Choroid plexus epithelial cell (primary cell): ENCODE measurements around the gene C1QBP.

Experiments
- DNase-seq: peaks from one replicate; pipeline ENCODE4 v3.0.0-alpha.2; 2010; ENCODE audit warnings: low read depth
- H3K4me3 ChIP-seq: 2 replicates; pipeline ENCODE4 v1.5.1; 2011; ENCODE audit warnings: low read depth, mild to moderate bottlenecking, control low read depth, low read length, moderate library complexity
- CTCF ChIP-seq: conservative IDR thresholded peaks from 2 replicates; pipeline ENCODE4 v1.5.1; 2011; ENCODE audit warnings: low read depth, mild to moderate bottlenecking, control low read depth, inconsistent platforms, low read length, moderate library complexity

The C1QBP gene

GRCh38 chr17:5438716-5439445 lies at the start of gene C1QBP:
Gene C1QBP (minus strand): TSS chr17:5439155. CDS start chr17:5439073, 82 bp downstream.
- TF ChIP-seq CTCF = peak; percentile 87
- H3K4me3 ChIP-seq = peak within 1 kb of the TSS; percentile 83
- DNase-seq = peak; percentile 95

DNA sequence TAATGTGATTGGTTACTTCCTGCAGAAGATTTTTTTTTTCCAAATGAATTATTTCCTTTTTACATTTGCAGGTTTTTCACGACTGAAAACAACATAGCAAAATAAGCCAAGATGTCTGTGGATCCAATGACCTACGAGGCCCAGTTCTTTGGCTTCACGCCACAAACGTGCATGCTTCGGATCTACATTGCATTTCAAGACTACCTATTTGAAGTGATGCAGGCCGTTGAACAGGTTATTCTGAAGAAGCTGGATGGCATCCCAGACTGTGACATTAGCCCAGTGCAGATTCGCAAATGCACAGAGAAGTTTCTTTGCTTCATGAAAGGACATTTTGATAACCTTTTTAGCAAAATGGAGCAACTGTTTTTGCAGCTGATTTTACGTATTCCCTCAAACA lies 49.8 kb upstream of the C1QBP start:
- no peak for DNase-seq
- no peak overlapping the region for H3K4me3 ChIP-seq
- no peak for TF ChIP-seq CTCF

DNA sequence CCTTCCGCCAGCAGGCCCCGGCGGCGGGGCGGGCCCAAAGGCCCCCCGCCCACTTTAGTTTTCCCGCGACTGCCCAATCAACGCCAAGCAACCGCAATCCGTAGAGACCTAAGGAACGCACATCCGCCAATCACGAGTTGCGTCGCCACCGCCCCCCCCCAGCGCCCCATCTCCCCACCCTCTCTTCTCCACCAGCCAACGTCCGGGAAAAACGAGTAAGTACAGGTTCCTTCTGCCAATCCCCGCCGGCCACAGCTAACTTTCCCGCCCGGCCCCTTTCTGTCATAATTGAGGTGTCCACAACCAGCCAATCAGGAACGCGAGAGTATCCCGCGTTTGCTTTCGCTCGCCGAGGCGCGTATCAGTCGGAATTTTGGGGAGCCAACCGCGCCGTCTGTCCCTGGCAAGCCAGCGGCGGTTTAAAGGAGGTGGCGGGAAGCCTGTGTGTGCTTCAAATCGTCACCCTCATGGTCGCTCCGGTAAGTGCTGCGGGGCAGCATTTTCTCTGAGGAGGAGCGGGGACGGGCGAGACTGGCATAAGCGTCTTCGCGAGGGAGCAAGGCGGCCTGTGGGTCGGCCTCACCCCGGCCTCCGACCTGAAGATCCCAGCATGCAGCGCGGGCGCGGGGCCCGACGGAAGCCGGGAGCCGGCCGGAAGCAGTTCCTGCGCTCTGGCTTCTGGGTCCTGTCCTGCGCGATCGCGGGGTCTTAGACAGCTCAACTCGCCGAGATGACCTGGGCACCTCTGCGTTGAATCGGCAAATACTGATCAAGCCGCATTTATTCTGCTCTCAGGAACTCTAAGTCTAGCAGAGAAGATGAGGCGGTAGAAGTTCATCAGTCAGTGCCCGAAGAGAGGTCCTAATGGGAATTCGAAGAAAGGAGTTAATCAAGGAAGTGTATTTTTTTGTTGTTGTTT lies 47.5 kb upstream of the C1QBP start, which contains the start of gene MIS12:
Gene MIS12, plus strand, starts transcription at position 361 of the 919 bp plus-strand sequence. CDS start 2,297 bp downstream, outside the sequence.
- TF ChIP-seq CTCF = no peak
- peak within 1 kb of the TSS; percentile 93 for H3K4me3 ChIP-seq
- peak; percentile 100 for DNase-seq

DNA sequence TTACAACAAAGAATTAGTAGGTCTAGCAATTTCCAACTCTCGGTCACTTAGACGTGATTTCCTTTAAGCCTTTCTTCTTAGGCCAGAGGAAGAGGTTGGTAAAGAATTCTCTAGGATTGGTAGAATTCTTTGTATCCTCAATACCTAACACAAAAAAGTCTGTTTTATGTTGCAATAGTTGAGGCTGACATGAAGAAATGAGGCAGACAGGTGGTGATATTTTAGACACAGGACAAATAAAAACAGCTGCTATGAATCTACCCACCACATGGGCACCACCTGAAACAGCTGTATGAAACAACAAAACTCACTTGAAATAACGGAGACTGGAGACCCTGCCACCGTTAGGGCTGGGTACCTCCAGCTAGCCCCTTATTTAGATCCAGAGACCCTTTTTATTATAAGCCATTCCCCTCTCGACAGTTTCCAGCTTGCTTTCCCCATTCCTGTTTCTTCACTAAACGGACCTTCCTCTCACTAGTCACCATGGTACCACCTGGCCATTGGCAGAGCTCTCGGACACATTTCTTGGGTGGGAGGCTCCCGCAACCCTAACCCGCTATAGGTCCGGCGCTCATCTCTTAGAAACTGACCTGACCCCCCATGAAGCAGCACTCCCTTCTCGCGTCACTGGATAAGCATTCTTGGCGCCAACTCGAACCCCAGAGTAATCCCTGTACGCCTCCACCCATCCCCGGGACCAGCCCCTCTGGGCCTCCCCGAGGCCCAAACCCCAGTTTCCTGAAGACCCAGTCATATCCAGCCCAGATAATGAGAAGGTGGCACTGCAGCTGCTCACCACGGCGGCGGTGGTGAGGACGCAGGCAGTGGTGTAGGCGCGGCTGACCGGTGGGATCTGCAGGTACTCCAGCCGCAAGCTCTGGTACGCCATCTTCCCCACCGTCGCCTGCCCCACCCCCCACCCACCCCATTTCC lies 46.6 kb upstream of the C1QBP start, which contains the start of gene DERL2:
Gene DERL2, minus strand, starts transcription at position 909 of the 936 bp plus-strand sequence. Its CDS starts 17 bp downstream, at position 892.
- H3K4me3 ChIP-seq = peak within 1 kb of the TSS; percentile 93
- no peak for TF ChIP-seq CTCF
- DNase-seq = peak; percentile 34

- TF ChIP-seq CTCF = no peak
- no peak overlapping the region for H3K4me3 ChIP-seq
- no peak for DNase-seq
Measured at GRCh38 chr17:5481451-5481850, 42.5 kb upstream of the C1QBP start.

GRCh38 chr17:5480962-5481361 lies 42.0 kb upstream of the C1QBP start:
- no peak for TF ChIP-seq CTCF
- DNase-seq = no peak
- no peak overlapping the region for H3K4me3 ChIP-seq
